ENCODE data around the gene ANXA2R. TPM values are rescaled to one million over a fixed set of nuclear protein-coding genes. Genes with fewer than 3 reads are reported as not detected.

ANXA2R gene
- total and polyA plus RNA-seq, 9 of the 15 experiments (the other 6 are each of a cell fraction or from before 2014, with no cell fraction given): 2.1 to 4.8 (median 3.4) TPM

- TF ChIP-seq ZBTB40 (IDR thresholded peaks at IDR 0.05) (peak; percentile 78), ZBTB40 (CRISPR knock-in tag; IDR thresholded peaks at IDR 0.05) (no peak), GATAD2B (IDR thresholded peaks at IDR 0.05; ENCODE audit: borderline replicate concordance) (peak; percentile 12; the same call in 1 of the 2 replicates), ZNF655 (CRISPR knock-in tag; IDR thresholded peaks at IDR 0.05) (no peak), E2F5 (CRISPR knock-in tag; IDR thresholded peaks at IDR 0.05) (0 out of 2 replicates have a peak, but pooled peaks have one; percentile 17), KLF1 (tag; IDR thresholded peaks at IDR 0.05) (no peak), ZNF274 (IDR thresholded peaks at IDR 0.05; ENCODE audit: borderline replicate concordance, low read depth, low read length) (no peak), SMARCA4 (IDR thresholded peaks at IDR 0.05) (no peak), NR2C1 (IDR thresholded peaks at IDR 0.05) (peak; percentile 63; the same call in 1 of the 2 replicates), NR2C1 (tag; IDR thresholded peaks at IDR 0.05) (peak; percentile 74), NR4A1 (CRISPR knock-in tag; IDR thresholded peaks at IDR 0.05) (no peak), NR4A1 (tag; IDR thresholded peaks at IDR 0.05) (0 out of 2 replicates have a peak, but pooled peaks have one; percentile 36), ZNF143 (CRISPR knock-in tag; IDR thresholded peaks at IDR 0.05) (no peak), CREM (IDR thresholded peaks at IDR 0.05; ENCODE audit: low read depth) (peak; percentile 81), FOXJ3 (CRISPR knock-in tag; IDR thresholded peaks at IDR 0.05) (no peak)
Measured at GRCh38 chr5:43066799-43067741, 27.0 kb upstream of the ANXA2R start (continued).

Measured in K562 (cell line).